Fibroblast of lung (primary cell): ENCODE measurements around the gene LSMEM2. TPM values are rescaled to one million over a fixed set of nuclear protein-coding genes. Genes with fewer than 3 reads are reported as not detected.

ENCODE experiments used
- DNase-seq, 2 donors: peaks; one replicate each; pipeline versions ENCODE4 v3.0.0 to v3.0.0-alpha.2; 2010; ENCODE audit warnings: low read depth in 2 of 2
- H2AFZ ChIP-seq: 2 replicates; pipeline ENCODE4 v1.5.1; 2012; ENCODE audit warnings: low read length, control low read depth, inconsistent platforms
- H3K27ac ChIP-seq: 2 replicates; pipeline ENCODE4 v1.5.1; 2011; ENCODE audit warnings: low read length, control low read depth; ENCODE audit not compliant: insufficient read depth
- H3K27me3 ChIP-seq: 2 replicates; pipeline ENCODE4 v1.5.1; 2011; ENCODE audit warnings: mild to moderate bottlenecking, low read length; ENCODE audit not compliant: control insufficient read depth, insufficient read depth
- H3K36me3 ChIP-seq: 2 replicates; pipeline ENCODE4 v1.5.1; 2011; ENCODE audit warnings: low read length; ENCODE audit not compliant: control insufficient read depth, insufficient read depth
- H3K4me1 ChIP-seq: 2 replicates; pipeline ENCODE4 v1.5.1; 2011; ENCODE audit warnings: low read length; ENCODE audit not compliant: control insufficient read depth, insufficient read depth; ENCODE audit errors: extremely low read depth
- H3K4me2 ChIP-seq: 2 replicates; pipeline ENCODE4 v1.5.1; 2011; ENCODE audit warnings: low read length, control low read depth; ENCODE audit not compliant: insufficient read depth; ENCODE audit errors: extremely low read depth
- H3K4me3 ChIP-seq, 4 experiments: fragments of 200-600 bp in 1 of 4; sonication (generic) in 1 of 4; replicated peaks in 1 of 4; 2 replicates each; pipeline ENCODE4 v1.5.1; 2011 to 2016; ENCODE audit warnings: low read length in 4 of 4, low read depth in 3 of 4, mild to moderate bottlenecking in 3 of 4, control low read depth in 2 of 4, inconsistent platforms in 1 of 4, mixed read lengths in 1 of 4; ENCODE audit not compliant: insufficient read depth in 1 of 4; ENCODE audit errors: control extremely low read depth in 1 of 4
- H3K79me2 ChIP-seq: 2 replicates; pipeline ENCODE4 v1.5.1; 2012; ENCODE audit warnings: mild to moderate bottlenecking, low read length, inconsistent platforms; ENCODE audit not compliant: control insufficient read depth, insufficient read depth
- H3K9ac ChIP-seq: 2 replicates; pipeline ENCODE4 v1.5.1; 2011; ENCODE audit warnings: mild to moderate bottlenecking, low read length, control low read depth; ENCODE audit not compliant: insufficient read depth
- H3K9me3 ChIP-seq: 2 replicates; pipeline ENCODE4 v1.5.1; 2012; ENCODE audit warnings: low read depth, low read length; ENCODE audit not compliant: control insufficient read depth, insufficient read depth
- H4K20me1 ChIP-seq: 2 replicates; pipeline ENCODE4 v1.5.1; 2011; ENCODE audit warnings: low read length; ENCODE audit not compliant: control insufficient read depth, insufficient read depth; ENCODE audit errors: extremely low read depth
- CTCF ChIP-seq, 2 donors: IDR thresholded peaks in 1 of 2; conservative IDR thresholded peaks in 1 of 2; 1 replicate in 1 of 2; 2 replicates in 1 of 2; pipeline ENCODE4 v1.5.1; 2011 to 2012; ENCODE audit warnings: low read length in 2 of 2, control low read depth in 1 of 2, inconsistent platforms in 1 of 2, low read depth in 1 of 2, mild to moderate bottlenecking in 1 of 2
- EZH2 ChIP-seq: IDR thresholded peaks from 2 replicates; pipeline ENCODE4 v1.5.1; 2012; ENCODE audit warnings: low read length, control low read depth, mild to moderate bottlenecking; ENCODE audit errors: missing control alignments
- polyA plus RNA-seq, 2 donors: library from polyadenylated mRNA; depleted of rRNA in 1 of 2; stranded (reverse) in 1 of 2; unstranded in 1 of 2; fragments of >200 nt; gene quantifications; 2 replicates each; pipeline ENCODE4 v1.2.1, GENCODE V29; 2011 to 2012; ENCODE audit warnings: missing spikeins in 1 of 2
- total RNA-seq: library from RNA; depleted of rRNA; stranded (reverse); fragments of >200 nt; gene quantifications from 2 replicates; pipeline ENCODE4 v1.2.1, GENCODE V29; 2014

Gene LSMEM2
- total and polyA plus RNA-seq, 2 donors (not counting 1 experiment from before 2014, with no cell fraction given): not detected

- peak within 1 kb of the TSS; percentile 96 for H3K4me2 ChIP-seq
Observed at GRCh38 chr3:50327943-50328691, 49.2 kb downstream of the LSMEM2 start, which contains the start of gene TUSC2. TSS of gene TUSC2 (minus strand) at chr3:50328223. CDS start at chr3:50328099, 124 bp downstream.

GRCh38 chr3:50330330-50330729, 51.4 kb downstream of the LSMEM2 start:
- H4K20me1 ChIP-seq: no peaks in the 10 kb centered on the region
- H3K4me1 ChIP-seq: peaks cover 19% of the 10 kb centered on the region
- no peak overlapping the region for H3K4me2 ChIP-seq
- TF ChIP-seq CTCF (conservative IDR thresholded peaks at IDR 0.05 in 1 of 2, IDR thresholded peaks at IDR 0.05 in 1 of 2; ENCODE audit: low read depth in 1 of 2, low read length in 2 of 2): no peak
- no peak for TF ChIP-seq EZH2
- H3K27ac ChIP-seq: no peak overlapping the region
- no peak overlapping the region for H2AFZ ChIP-seq
- no peak overlapping the region for H3K9ac ChIP-seq
- no peaks in the 10 kb centered on the region for H3K9me3 ChIP-seq
- no peak for DNase-seq
- H3K79me2 ChIP-seq: peaks cover 57% of the 10 kb centered on the region
- H3K27me3 ChIP-seq: no peaks in the 10 kb centered on the region
- no peak overlapping the region for H3K4me3 ChIP-seq
- H3K36me3 ChIP-seq: peaks cover 25% of the 10 kb centered on the region

More at GRCh38 chr3:50327943-50328691, 49.2 kb downstream of the LSMEM2 start, which contains the start of gene TUSC2:
- peaks cover 36% of the 10 kb centered on the region for H3K79me2 ChIP-seq
- DNase-seq: peak; percentile 94 to 95
- H2AFZ ChIP-seq: peak within 1 kb of the TSS; percentile 43
- H3K4me3 ChIP-seq: peak within 1 kb of the TSS; percentile 79 to 95 (median 86)
- peak within 1 kb of the TSS; percentile 83 for H3K9ac ChIP-seq
- no peaks in the 10 kb centered on the region for H4K20me1 ChIP-seq
- no peak for TF ChIP-seq EZH2
- no peak for TF ChIP-seq CTCF (conservative IDR thresholded peaks at IDR 0.05 in 1 of 2, IDR thresholded peaks at IDR 0.05 in 1 of 2; ENCODE audit: low read depth in 1 of 2, low read length in 2 of 2)
- peak within 1 kb of the TSS; percentile 81 for H3K27ac ChIP-seq
- H3K9me3 ChIP-seq: no peaks in the 10 kb centered on the region
- H3K27me3 ChIP-seq: no peaks in the 10 kb centered on the region
- H3K36me3 ChIP-seq: peaks cover 25% of the 10 kb centered on the region
- H3K4me1 ChIP-seq: peaks cover 7% of the 10 kb centered on the region

- Histone ChIP-seq H3K27ac (no peak overlapping the region), H2AFZ (no peak overlapping the region), H3K4me3 (no peak overlapping the region), H3K9me3 (no peaks in the 10 kb centered on the region), H3K4me2 (no peak overlapping the region), H3K4me1 (peaks cover 20% of the 10 kb centered on the region), H4K20me1 (no peaks in the 10 kb centered on the region), H3K27me3 (no peaks in the 10 kb centered on the region), H3K9ac (no peak overlapping the region), H3K36me3 (peaks cover 23% of the 10 kb centered on the region), H3K79me2 (peaks cover 69% of the 10 kb centered on the region)
- TF ChIP-seq EZH2: no peak
- DNase-seq: no peak
Observed at GRCh38 chr3:50331364-50331907, 52.5 kb downstream of the LSMEM2 start.
